Pons (tissue), 1 donor: ENCODE results near the gene PRDX3.

Experiments
- DNase-seq: peaks from one replicate; pipeline ENCODE4 v3.0.0-alpha.2; 2016; ENCODE audit warnings: low spot score

Gene PRDX3

DNA sequence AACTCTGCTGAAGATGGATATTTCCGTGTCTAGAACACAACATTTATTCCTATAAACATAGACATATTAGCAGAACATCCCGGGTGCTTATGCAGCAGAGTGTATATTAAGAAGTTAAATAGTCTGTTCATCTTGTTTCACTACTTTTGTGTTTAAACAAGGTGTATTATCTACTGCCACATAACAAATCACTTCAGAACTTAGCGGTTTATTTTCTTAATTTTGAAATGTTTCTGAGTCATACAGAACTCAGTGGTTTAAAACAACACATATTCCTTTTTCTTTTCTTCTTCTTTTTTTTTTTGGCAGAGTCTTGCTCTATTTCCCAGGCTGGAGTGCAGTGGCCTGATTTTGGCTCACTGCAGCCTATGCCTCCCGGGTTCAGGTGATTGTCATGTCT lies 48.9 kb downstream of the PRDX3 start:
- DNase-seq = no peak

- DNase-seq = no peak
These were observed 52.7 kb downstream of the PRDX3 start for GRCh38 chr10:119125942-119126341.

DNA sequence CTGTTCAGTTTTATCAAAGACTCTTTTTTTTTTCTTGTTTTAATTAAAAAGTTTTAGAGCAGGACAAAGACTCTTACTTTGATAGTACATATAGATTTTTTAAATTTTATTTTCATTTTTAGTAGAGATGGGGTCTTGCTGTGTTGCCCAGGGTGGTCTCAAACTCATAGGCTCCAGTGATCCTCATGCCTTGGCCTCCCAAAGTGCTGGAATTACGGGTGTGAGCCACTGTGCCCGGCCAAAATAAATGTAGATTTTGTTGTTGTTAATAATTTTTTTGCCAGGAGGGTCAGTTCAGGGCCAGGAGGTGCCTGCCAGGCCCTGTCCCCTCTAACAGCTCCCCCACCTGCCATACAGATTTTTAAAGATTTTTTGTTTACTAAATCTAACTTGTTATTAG lies 57.7 kb downstream of the PRDX3 start:
- DNase-seq = no peak

DNA sequence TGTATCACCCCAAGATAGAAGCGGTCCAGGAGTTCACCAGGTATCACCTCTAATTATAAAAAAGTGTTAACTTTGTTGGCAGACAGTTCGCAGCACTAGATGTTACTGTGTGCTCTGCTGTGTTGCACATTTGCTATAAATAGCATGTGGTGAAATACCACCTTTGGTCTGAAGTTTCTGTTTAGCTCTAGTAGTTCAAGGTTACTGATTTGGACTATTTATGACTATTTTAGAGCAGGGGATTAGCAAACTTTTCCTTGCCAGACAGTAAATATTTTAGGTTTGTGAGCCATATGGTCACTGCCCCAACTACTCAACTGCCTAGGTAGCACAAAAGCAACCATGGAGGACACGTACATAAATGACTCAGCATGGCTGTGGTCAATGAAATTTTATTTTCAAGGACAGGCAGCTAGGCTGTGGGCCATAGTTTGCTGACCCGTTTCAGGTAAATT lies 58.2 kb downstream of the PRDX3 start:
- DNase-seq = no peak

- no peak for DNase-seq
These were observed 59.2 kb downstream of the PRDX3 start for GRCh38 chr10:119119400-119119799.

GRCh38 chr10:119118231-119118630 lies 60.4 kb downstream of the PRDX3 start:
- no peak for DNase-seq
